GM19239 (cell line): ENCODE data around the gene KCNMB2.
A peak's percentile ranks its signal among the peaks of the same experiment; 100 is the strongest.
"Not testable (repeated sequence)": the region's sequence is repeated elsewhere in the genome, so short reads cannot be mapped to it uniquely, and the experiment has no call there.

Source experiments
- DNase-seq: peaks from one replicate; pipeline ENCODE4 v3.0.0; 2011; ENCODE audit warnings: low spot score; ENCODE audit not compliant: insufficient read length
- FAIRE-seq: peaks from 2 replicates; lab custom pipeline; 2011; peaks lifted over from hg19 to GRCh38; lab: Jason Lieb, UNC

KCNMB2 gene

GRCh38 chr3:178518660-178519396 is 17.4 kb upstream of the KCNMB2 start:
- DNase-seq: no peak

DNA sequence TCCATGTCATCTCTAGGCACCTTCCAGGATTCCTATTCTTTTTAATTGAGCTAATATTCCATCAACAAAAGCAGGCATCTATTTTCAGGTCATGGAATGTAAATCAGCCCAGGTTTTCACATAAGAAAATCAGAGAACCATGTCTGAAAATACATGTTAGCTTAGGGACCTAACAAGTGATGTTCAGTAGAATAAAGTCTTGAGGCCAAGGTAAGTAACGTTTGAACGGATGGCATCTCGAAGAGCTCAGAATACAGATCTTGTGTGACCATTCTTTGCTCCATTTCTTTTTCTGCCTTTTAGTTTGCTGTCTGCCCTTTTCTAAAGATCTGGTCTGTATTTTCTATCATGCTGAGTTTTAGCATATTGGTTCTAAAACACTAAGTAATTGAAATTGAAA is 16.5 kb upstream of the KCNMB2 start:
- DNase-seq: no peak
- FAIRE-seq: no peak

More at GRCh38 chr3:178518660-178519396, 17.4 kb upstream of the KCNMB2 start:
- FAIRE-seq: peak; percentile 92

DNA sequence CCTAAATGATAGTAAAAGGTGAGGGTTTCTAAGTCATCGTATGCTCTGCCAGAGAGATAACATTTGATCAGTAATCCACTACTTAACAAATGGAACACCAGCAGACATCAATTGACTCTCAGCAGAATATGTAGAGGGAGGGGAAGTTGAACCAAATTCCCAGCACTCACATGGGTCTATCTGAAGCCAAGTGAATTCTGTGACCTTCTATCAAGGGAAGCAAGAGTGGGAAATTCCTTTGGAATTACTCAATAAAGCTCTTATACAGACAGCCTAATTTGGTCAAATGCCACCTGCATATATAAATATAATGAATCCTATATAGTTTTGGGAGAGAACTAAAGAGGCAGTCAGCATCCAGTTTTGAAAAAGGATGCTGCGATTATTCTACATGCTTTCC is 15.8 kb upstream of the KCNMB2 start:
- DNase-seq (no peak), FAIRE-seq (no peak)

GRCh38 chr3:178522200-178523052 is 13.8 kb upstream of the KCNMB2 start:
- no peak for FAIRE-seq

GRCh38 chr3:178525251-178525650 is 11.0 kb upstream of the KCNMB2 start:
- DNase-seq (no peak), FAIRE-seq (no peak)

More at GRCh38 chr3:178522200-178523052, 13.8 kb upstream of the KCNMB2 start:
- no peak for DNase-seq

DNA sequence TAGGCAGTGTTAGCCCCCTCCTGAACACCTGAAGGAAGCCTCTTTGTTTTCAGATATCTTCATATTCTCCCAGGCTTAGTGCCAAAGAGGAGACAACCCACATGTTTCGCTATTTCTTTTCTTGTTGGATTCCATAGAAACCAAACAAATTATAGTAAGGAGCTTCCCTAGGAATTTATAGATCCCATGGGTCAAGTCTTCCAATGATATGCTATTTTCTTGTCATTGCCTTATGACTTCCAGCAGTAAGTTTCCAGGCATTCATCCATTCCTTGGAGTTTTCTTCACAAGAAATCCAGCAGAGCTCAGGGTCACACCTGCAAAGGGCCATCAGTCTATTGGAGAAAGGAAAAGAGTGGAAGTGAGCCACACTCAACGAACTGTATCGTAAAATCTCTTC is 9.9 kb upstream of the KCNMB2 start:
- no peak for DNase-seq
- no peak for FAIRE-seq

DNA sequence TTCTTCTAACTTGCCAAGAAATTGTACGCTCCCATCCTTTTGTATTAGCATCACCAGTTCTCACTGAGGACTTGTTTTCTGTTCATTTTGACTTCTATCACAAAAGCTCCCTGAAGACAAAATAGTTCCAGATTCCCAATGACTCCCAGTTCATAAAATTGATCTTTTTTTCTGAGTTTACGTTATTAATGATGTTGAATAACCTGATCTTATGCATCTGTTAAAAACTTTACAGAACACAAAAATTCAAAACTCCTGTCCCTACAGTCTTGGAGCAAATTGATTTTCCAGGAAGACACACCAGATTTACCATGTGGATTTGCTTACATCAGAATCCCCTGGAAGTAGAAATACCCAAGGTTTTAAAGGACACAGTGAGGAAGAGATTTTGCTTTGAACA is 8.3 kb upstream of the KCNMB2 start:
- FAIRE-seq (no peak), DNase-seq (no peak)

DNA sequence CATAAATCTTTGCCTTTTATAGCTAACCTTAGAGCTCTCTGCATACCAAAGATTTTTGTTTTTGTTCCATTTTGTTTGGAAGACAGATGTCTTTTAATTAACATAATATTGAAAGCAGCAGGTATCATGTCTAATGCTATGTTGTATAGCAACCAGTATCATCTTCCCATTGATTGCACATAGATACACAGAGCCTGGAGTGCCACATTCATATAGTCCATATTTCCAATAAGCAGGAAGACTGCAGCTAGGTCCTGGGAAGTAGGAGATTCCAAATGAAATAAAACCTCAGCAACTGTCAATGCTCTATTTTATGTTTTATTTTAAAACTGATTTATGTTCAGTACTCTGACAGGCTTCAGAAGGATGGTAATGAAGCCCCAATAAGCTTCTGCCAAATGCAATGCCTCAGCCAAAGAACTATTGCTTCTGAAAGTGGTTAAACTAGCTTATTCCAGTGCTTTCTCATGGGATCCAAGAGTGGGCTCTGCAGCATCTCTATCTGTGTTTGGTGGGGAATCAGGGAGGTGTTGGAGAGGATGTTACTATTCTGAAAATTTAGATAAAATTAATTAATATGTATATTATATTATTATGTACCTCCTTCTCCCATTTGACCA is 6.5 kb upstream of the KCNMB2 start:
- no peak for FAIRE-seq
- DNase-seq: no peak

GRCh38 chr3:178532476-178532875 is 3.8 kb upstream of the KCNMB2 start:
- FAIRE-seq (no peak), DNase-seq (no peak)

GRCh38 chr3:178537122-178537705 is 978 bp downstream of the KCNMB2 start:
- DNase-seq: no peak
- peak; percentile 80 for FAIRE-seq

GRCh38 chr3:178538056-178538455 is 1.8 kb downstream of the KCNMB2 start:
- no peak for FAIRE-seq
- no peak for DNase-seq

DNA sequence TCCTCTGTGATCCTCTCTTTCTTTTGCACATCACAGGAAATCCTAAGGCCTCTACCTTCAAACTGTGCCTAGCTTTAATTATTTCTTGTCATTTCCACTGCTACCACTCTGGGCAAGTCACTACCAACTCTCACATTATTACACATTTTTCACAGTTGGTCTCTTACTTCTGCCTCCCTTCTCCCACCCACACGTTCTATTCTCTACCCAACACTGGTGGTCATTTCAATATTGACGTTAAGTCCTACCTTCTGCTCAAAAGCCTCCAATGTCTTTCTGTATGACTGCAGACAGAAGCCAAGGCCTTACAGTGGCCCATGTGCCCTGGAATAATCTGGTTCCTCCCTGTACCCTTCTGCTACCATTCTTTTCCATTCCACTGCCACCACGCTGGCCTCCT is 3.9 kb downstream of the KCNMB2 start:
- no peak for DNase-seq
- no peak for FAIRE-seq

- FAIRE-seq: peak; percentile 56
- DNase-seq: no peak
Observed at GRCh38 chr3:178545337-178545736, 9.1 kb downstream of the KCNMB2 start.

- DNase-seq: no peak
- no peak for FAIRE-seq
Observed at GRCh38 chr3:178546079-178546478, 9.8 kb downstream of the KCNMB2 start.

DNA sequence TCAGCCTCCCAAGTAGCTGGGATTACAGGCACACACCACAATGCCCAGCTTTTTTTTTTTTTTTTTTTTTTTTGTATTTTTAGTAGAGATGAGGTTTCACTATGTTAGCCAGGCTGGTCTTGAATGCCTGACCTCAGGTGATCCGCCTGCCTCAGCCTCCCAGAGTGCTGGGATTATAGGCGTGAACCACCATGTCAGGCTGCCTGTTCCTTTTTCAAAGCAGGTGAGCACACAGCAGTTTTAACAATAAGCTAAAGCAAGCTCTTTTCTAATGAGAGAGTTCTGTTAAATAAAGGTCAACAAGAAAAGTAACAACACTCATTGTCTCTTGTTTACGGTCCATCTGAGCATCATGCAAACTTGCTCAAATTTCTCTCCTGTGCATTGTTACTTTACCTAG is 13.2 kb downstream of the KCNMB2 start:
- not testable (repeated sequence) for DNase-seq, FAIRE-seq

GRCh38 chr3:178551916-178552321 is 15.7 kb downstream of the KCNMB2 start:
- no peak for DNase-seq
- no peak for FAIRE-seq

- FAIRE-seq: no peak
- DNase-seq: no peak
Observed at GRCh38 chr3:178558637-178559036, 22.4 kb downstream of the KCNMB2 start.

- DNase-seq: no peak
Observed at GRCh38 chr3:178560759-178561158, 24.5 kb downstream of the KCNMB2 start.

GRCh38 chr3:178561239-178561638 is 25.0 kb downstream of the KCNMB2 start:
- FAIRE-seq: no peak

More at GRCh38 chr3:178560759-178561158, 24.5 kb downstream of the KCNMB2 start:
- no peak for FAIRE-seq

GRCh38 chr3:178562143-178562946 is 26.1 kb downstream of the KCNMB2 start:
- DNase-seq (no peak), FAIRE-seq (no peak)

More at GRCh38 chr3:178561239-178561638, 25.0 kb downstream of the KCNMB2 start:
- no peak for DNase-seq
